GM21529 (cell line): Measurements from ENCODE around the gene CEND1.

Source experiments
- ATAC-seq: cut with Tn5 transposase; IDR thresholded peaks from one replicate; pipeline ENCODE4 v1.9.1; 2021; ENCODE audit not compliant: unreplicated experiment

Gene CEND1

GRCh38 chr11:789943-790342 lies at the start of gene CEND1:
TSS of gene CEND1 (minus strand) at chr11:790090. CDS start at chr11:788576, 1,514 bp downstream.
- no peak for ATAC-seq

DNA sequence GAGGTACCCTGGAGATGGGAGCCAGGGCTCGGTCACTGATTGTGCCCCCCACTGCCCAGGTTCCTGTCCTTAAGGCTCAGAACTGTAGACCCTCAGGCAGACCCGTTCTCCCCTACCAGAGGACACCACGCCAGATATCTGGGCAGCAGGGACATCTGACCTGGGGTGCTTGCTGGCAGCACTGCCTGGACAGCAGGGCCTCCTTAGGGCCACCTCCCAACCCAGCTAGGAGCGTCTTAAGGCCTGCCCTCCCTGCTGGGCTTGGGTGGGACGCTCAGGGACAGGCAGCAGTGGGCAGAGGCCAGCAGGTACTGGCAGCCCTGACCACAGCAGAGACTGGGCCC lies 49.4 kb upstream of the CEND1 start:
- ATAC-seq = no peak

- no peak for ATAC-seq
Measured at GRCh38 chr11:838441-839279, 48.8 kb upstream of the CEND1 start.

DNA sequence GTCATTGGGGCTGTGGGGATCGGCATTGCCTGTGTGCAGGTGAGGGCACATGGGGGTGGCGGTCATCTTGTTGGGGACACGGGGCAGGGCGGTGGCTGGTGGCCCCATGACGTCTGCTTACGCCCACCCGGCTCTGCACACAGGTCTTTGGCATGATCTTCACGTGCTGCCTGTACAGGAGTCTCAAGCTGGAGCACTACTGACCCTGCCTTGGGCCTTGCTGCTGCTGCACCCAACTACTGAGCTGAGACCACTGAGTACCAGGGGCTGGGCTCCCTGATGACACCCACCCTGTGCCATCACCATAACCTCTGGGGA lies 48.1 kb upstream of the CEND1 start:
- ATAC-seq = no peak

- no peak for ATAC-seq
Measured at GRCh38 chr11:837189-837989, 47.5 kb upstream of the CEND1 start.

- ATAC-seq = no peak
Measured at GRCh38 chr11:836700-837099, 46.8 kb upstream of the CEND1 start.

- no peak for ATAC-seq
Measured at GRCh38 chr11:836274-836673, 46.4 kb upstream of the CEND1 start.

DNA sequence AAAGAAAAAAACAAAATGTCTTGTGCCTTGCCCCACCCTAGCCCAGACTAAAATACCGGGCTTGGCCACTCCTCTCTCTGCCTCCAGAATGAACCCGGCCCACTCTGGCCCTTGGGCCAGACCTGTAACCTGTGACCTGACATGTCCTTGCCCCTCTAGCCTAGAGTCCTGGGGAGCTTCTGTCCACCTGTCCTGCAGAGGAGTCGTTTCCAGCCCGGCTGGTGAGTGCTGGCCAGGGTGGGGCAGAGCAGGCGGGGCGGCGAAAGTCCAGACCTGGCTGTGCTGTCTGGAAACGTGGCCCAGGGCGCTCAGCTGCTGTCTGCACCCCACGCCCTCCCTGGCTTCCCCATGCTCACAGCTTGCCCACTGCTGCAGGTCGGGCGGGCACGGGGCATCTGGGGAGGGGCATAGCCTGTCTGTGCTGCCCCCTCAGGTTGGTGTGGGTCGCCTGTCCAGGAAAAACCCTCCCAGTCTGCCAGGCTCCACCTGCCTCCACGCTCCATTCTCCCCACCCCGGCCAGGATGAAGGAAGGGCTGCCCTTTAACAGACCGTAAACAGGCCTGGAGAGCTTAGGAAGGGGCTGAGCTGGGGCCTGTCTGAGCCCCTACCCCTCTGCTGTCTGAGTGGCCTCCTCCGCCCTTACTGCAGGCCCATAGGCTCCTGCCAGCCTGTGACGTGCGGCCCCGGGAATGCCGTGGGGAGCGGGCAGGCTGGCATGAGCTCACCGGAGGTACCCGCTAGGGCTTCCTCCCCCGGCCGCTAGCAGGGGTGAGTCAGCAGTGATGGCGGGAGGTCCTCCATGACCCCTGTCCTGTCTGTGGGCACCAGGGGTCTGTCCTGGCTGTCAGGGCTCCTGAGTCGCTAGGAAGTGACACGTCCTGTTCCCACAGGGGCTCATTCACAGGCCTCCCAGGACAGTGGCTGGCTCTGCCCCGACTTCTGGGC lies 44.8 kb upstream of the CEND1 start:
- ATAC-seq = no peak

DNA sequence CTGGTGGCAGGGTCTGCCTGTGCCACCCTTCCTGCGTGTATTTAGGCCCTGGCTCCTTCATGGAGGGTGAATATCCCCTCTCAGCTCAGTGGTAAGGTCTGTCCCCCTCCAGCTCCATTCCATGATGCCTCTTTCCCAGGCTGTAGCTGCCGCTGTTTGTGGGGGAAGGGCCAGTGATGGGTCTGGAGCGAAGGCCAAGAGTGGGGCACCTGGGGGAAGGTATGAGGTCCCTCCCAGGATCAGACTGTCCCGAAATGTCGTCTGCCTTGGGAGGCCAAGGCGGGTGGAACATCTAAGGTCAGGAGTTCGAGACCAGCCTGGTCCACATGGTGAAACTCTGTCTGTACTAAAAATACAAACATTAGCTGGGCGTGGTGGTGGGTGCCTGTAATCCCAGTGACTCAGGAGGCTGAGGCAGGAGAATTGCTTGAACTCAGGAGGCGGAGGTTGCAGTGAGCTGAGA lies 44.0 kb upstream of the CEND1 start:
- ATAC-seq = no peak

- ATAC-seq = peak; percentile 24
Measured at GRCh38 chr11:833114-833791, 43.4 kb upstream of the CEND1 start.

DNA sequence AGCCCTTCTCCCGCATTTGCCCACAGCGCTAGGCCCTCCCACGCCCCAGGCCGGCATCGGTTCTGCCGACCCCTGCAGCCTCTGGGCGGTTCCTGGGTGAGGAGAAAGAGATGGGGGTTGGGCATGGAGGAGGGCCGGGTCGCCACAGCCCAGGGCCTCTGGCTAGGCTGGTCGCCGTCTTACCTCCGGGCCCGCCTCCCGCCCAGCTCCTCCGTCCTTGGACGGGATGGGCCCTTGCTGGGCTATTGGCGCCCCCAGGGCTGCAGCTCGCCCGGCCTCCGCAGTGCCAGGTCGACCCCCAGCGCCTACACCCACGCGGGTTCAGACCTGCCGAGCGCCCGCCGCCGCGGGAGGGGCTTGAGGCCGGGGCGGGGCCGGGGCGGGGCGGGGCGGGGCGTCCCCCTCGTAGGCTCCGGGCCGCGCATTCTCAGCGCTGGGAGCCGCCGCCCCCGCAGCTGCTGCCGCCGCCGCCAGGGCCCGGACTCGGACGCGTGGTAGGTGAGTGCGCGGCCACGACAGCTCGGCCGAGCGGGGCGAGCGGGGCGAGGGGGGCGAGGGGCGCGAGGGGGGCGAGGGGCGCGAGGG lies 42.7 kb upstream of the CEND1 start, which contains the start of gene CD151:
Gene CD151, plus strand, starts transcription at position 424 of the 585 bp plus-strand sequence. CDS start 3,118 bp downstream, outside the sequence.
- peak; percentile 37 for ATAC-seq

DNA sequence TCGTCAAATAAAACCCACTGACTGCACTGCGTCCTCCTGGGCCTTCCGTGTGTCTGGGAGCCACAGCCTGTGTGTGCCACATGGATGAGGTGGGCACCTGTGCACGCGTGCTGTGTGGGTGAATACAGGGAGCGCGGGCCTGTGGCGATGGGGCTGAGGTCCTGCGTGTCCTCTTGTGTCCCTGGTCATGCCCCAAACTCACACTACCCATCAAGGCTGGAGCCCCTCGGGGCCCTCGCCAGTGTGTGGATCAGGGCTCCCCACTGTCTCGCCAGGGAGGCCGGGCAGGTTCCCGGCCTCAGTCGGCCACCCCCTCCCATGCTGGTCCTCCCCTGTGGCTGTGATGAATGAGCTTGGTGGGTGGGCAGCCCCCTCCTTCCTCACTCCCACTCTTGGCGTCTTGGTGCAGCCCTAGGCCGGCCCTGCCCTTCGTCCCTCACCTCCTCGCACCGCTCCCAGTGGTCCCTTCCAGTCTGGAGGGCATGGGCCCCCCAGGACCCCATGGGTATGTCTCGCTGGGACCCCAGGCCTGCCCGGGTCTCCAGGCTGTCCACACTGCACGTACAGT lies 42.2 kb upstream of the CEND1 start:
- no peak for ATAC-seq

- ATAC-seq = no peak
Measured at GRCh38 chr11:831118-831864, 41.4 kb upstream of the CEND1 start.

- peak; percentile 35 for ATAC-seq
Measured at GRCh38 chr11:830295-831117, 40.6 kb upstream of the CEND1 start.

DNA sequence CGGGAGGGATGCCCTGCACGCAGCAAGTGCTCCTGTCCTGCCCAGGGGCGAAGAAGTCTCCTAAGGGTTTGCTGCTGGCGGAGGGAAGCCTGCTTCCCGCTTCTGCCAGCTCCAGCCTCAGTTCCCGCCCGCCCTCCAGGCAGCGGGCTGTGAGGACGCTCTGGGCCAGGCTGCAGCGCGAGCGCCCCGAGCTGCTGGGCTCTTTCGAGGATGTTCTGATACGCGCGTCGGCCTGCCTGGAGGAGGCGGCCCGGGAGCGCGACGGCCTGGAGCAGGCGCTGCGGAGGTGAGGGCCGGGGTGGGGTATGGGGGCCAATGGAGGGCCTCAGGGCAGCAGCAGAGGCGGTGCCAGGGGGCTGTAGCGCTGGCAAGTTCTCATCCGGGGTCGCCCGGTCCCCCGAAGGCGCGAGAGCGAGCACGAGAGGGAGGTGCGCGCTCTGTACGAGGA lies 40.0 kb upstream of the CEND1 start:
- ATAC-seq = peak; percentile 1

GRCh38 chr11:829176-829846 lies 39.4 kb upstream of the CEND1 start:
- no peak for ATAC-seq

GRCh38 chr11:828506-829175 lies 38.8 kb upstream of the CEND1 start:
- ATAC-seq = no peak
